H1 (cell line): ENCODE measurements around the gene DAGLA.

Source experiments
- CTCF ChIP-seq, 3 experiments: IDR thresholded peaks; 1 replicate in 2 of 3; 2 replicates in 1 of 3; pipeline versions ENCODE4 v1.5.1 to v1.6.1; 2011; ENCODE audit warnings: low read length in 3 of 3, mild to moderate bottlenecking in 3 of 3, inconsistent platforms in 2 of 3, low read depth in 1 of 3, moderate library complexity in 1 of 3; ENCODE audit not compliant: insufficient read depth in 1 of 3; ENCODE audit errors: control extremely low read depth in 1 of 3
- EP300 ChIP-seq, 2 experiments: IDR thresholded peaks; 1 replicate in 1 of 2; 2 replicates in 1 of 2; pipeline ENCODE4 v1.6.1; 2011 to 2012; ENCODE audit warnings: low read depth in 2 of 2, low read length in 2 of 2, mild to moderate bottlenecking in 2 of 2, borderline replicate concordance in 1 of 2, inconsistent platforms in 1 of 2, moderate library complexity in 1 of 2
- POLR2A ChIP-seq, 2 experiments: IDR thresholded peaks; 1 replicate in 1 of 2; 2 replicates in 1 of 2; pipeline ENCODE4 v1.6.1; 2011; ENCODE audit warnings: low read depth in 2 of 2, low read length in 2 of 2, mild to moderate bottlenecking in 2 of 2; ENCODE audit errors: control extremely low read depth in 1 of 2
- RAD21 ChIP-seq, 2 experiments: IDR thresholded peaks in 1 of 2; conservative IDR thresholded peaks in 1 of 2; 2 replicates each; pipeline ENCODE4 v1.6.1; 2011; ENCODE audit warnings: low read depth in 2 of 2, low read length in 2 of 2, improper control_type of control experiment in 1 of 2, inconsistent platforms in 1 of 2, mild to moderate bottlenecking in 1 of 2, moderate library complexity in 1 of 2
- SP1 ChIP-seq: IDR thresholded peaks from 2 replicates; pipeline ENCODE4 v1.6.1; 2011; ENCODE audit warnings: low read depth, low read length
- TBP ChIP-seq: IDR thresholded peaks from 2 replicates; pipeline ENCODE4 v1.6.1; 2011; ENCODE audit warnings: low read depth, low read length, improper control_type of control experiment

GRCh38 chr11:61685617-61685967 is 5.4 kb downstream of the DAGLA start:
- TF ChIP-seq RAD21 (IDR thresholded peaks at IDR 0.05 in 1 of 2, conservative IDR thresholded peaks at IDR 0.05 in 1 of 2; ENCODE audit: low read depth in 2 of 2, low read length in 2 of 2) (no peak), CTCF (IDR thresholded peaks at IDR 0.05; ENCODE audit: control extremely low read depth in 1 of 3, insufficient read depth in 1 of 3, low read depth in 1 of 3, low read length in 3 of 3) (no peak), TBP (no peak), POLR2A (IDR thresholded peaks at IDR 0.05; ENCODE audit: control extremely low read depth in 1 of 2, low read depth in 2 of 2, low read length in 2 of 2) (no peak), EP300 (IDR thresholded peaks at IDR 0.05; ENCODE audit: borderline replicate concordance in 1 of 2, low read depth in 2 of 2, low read length in 2 of 2) (no peak), SP1 (no peak)
